GM23338 (cell line): Measurements from ENCODE around the gene RHCG.

Experiments
- CREB1 ChIP-seq: fragments of 250-450 bp; sonication (Bioruptor Pico); IDR thresholded peaks from 2 replicates; pipeline ENCODE4 v1.5.0; 2020; ENCODE audit warnings: low read depth, mild to moderate bottlenecking, moderate library complexity
- EZH2 ChIP-seq: fragments of 200-600 bp; sonication (generic); IDR thresholded peaks from one replicate; pipeline ENCODE4 v1.8.0; 2017; ENCODE audit warnings: antibody characterized with exemption, mild to moderate bottlenecking, low read depth; ENCODE audit not compliant: unreplicated experiment
- NANOG ChIP-seq: IDR thresholded peaks from 2 replicates; pipeline ENCODE4 v1.6.1; 2016; ENCODE audit warnings: antibody characterized with exemption, borderline replicate concordance
- STAT1 ChIP-seq: IDR thresholded peaks from one replicate; pipeline ENCODE4 v1.6.1; 2016; ENCODE audit warnings: antibody characterized with exemption; ENCODE audit not compliant: unreplicated experiment
- ZNF114 ChIP-seq: fragments of 250-450 bp; sonication (Bioruptor Pico); IDR thresholded peaks from 2 replicates; pipeline ENCODE4 v1.5.0; 2020; ENCODE audit warnings: mild to moderate bottlenecking, moderate library complexity
- ZNF462 ChIP-seq: fragments of 250-450 bp; sonication (Bioruptor Pico); IDR thresholded peaks from 2 replicates; pipeline ENCODE4 v1.5.0; 2020; ENCODE audit warnings: mild to moderate bottlenecking, moderate library complexity
- TF ChIP-seq, protein P1 (sequence below), 2 experiments: fragments of 200-600 bp in 1 of 2; sonication (generic) in 1 of 2; conservative IDR thresholded peaks; 2 replicates each; pipeline versions ENCODE4 v1.5.1 to v1.6.1; 2016 to 2017; ENCODE audit warnings: antibody characterized with exemption in 2 of 2, low read depth in 2 of 2, mild to moderate bottlenecking in 2 of 2, moderate library complexity in 1 of 2
- TF ChIP-seq, protein P2 (sequence below): IDR thresholded peaks from one replicate; pipeline ENCODE4 v1.6.1; 2018; ENCODE audit warnings: antibody characterized with exemption; ENCODE audit not compliant: unreplicated experiment

DNA sequence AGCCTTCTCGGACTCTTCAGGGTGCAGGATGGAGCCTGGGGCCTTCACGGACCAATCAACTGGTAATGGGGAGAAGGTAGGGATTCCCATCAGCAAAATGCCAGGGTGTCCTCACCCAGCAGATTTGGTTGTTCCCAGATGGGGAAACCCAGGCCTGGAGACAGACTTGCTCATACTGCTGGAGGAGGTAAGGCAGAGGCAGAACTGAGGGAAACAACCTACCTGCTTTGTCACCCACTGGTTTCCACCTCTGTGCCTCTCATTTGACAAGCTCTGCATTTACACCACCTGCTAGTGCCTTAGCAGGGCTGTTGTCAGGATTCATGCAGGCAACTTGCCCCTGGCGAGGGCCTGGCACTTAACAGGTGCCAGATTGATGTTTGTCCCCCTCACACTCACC is 15.9 kb downstream of the RHCG start:
- TF ChIP-seq, protein P1, sequence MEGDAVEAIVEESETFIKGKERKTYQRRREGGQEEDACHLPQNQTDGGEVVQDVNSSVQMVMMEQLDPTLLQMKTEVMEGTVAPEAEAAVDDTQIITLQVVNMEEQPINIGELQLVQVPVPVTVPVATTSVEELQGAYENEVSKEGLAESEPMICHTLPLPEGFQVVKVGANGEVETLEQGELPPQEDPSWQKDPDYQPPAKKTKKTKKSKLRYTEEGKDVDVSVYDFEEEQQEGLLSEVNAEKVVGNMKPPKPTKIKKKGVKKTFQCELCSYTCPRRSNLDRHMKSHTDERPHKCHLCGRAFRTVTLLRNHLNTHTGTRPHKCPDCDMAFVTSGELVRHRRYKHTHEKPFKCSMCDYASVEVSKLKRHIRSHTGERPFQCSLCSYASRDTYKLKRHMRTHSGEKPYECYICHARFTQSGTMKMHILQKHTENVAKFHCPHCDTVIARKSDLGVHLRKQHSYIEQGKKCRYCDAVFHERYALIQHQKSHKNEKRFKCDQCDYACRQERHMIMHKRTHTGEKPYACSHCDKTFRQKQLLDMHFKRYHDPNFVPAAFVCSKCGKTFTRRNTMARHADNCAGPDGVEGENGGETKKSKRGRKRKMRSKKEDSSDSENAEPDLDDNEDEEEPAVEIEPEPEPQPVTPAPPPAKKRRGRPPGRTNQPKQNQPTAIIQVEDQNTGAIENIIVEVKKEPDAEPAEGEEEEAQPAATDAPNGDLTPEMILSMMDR (conservative IDR thresholded peaks at IDR 0.05; ENCODE audit: low read depth in 2 of 2), result no peak
- TF ChIP-seq EZH2, result no peak
- no peak for TF ChIP-seq ZNF114 (CRISPR knock-in tag)
- no peak for TF ChIP-seq CREB1 (CRISPR knock-in tag)
- no peak for TF ChIP-seq NANOG
- no peak for TF ChIP-seq STAT1
- TF ChIP-seq, protein P2, sequence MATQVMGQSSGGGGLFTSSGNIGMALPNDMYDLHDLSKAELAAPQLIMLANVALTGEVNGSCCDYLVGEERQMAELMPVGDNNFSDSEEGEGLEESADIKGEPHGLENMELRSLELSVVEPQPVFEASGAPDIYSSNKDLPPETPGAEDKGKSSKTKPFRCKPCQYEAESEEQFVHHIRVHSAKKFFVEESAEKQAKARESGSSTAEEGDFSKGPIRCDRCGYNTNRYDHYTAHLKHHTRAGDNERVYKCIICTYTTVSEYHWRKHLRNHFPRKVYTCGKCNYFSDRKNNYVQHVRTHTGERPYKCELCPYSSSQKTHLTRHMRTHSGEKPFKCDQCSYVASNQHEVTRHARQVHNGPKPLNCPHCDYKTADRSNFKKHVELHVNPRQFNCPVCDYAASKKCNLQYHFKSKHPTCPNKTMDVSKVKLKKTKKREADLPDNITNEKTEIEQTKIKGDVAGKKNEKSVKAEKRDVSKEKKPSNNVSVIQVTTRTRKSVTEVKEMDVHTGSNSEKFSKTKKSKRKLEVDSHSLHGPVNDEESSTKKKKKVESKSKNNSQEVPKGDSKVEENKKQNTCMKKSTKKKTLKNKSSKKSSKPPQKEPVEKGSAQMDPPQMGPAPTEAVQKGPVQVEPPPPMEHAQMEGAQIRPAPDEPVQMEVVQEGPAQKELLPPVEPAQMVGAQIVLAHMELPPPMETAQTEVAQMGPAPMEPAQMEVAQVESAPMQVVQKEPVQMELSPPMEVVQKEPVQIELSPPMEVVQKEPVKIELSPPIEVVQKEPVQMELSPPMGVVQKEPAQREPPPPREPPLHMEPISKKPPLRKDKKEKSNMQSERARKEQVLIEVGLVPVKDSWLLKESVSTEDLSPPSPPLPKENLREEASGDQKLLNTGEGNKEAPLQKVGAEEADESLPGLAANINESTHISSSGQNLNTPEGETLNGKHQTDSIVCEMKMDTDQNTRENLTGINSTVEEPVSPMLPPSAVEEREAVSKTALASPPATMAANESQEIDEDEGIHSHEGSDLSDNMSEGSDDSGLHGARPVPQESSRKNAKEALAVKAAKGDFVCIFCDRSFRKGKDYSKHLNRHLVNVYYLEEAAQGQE, result no peak
- no peak for TF ChIP-seq ZNF462 (CRISPR knock-in tag)
